Muscle layer of colon (tissue), 2 donors: Measurements from ENCODE around the gene STX18.
"Not testable (repeated sequence)": the region's sequence is repeated elsewhere in the genome, so short reads cannot be mapped to it uniquely, and the experiment has no call there.

Experiments used
- H3K27ac ChIP-seq: one replicate; pipeline ENCODE4 v1.7.0; 2013; ENCODE audit warnings: low read depth, mild to moderate bottlenecking, low read length, moderate library complexity
- H3K27me3 ChIP-seq, 2 donors: one replicate each; pipeline ENCODE4 v1.7.0; 2013; ENCODE audit warnings: low read length in 2 of 2, mild to moderate bottlenecking in 2 of 2; ENCODE audit not compliant: insufficient read depth in 2 of 2, control insufficient read depth in 1 of 2
- H3K36me3 ChIP-seq: one replicate; pipeline ENCODE4 v1.7.0; 2013; ENCODE audit warnings: mild to moderate bottlenecking, low read length; ENCODE audit not compliant: insufficient read depth
- H3K4me1 ChIP-seq: one replicate; pipeline ENCODE4 v1.7.0; 2013; ENCODE audit warnings: mild to moderate bottlenecking, low read length; ENCODE audit not compliant: insufficient read depth
- H3K4me3 ChIP-seq, 2 donors: one replicate each; pipeline ENCODE4 v1.7.0; 2013; ENCODE audit warnings: low read length in 2 of 2, low read depth in 1 of 2, mild to moderate bottlenecking in 1 of 2, moderate library complexity in 1 of 2
- H3K9ac ChIP-seq: one replicate; pipeline ENCODE4 v1.7.0; 2013; ENCODE audit warnings: low read length
- H3K9me3 ChIP-seq: one replicate; pipeline ENCODE4 v1.7.0; 2013; ENCODE audit warnings: mild to moderate bottlenecking, low read length
- donor health status: abdominal sarcoma.
- donor health status: Adenocarcinoma of cecum.

The STX18 gene

GRCh38 chr4:4574052-4574451 lies 32.2 kb upstream of the STX18 start:
- H3K9ac ChIP-seq = no peak overlapping the region
- no peaks in the 10 kb centered on the region for H3K9me3 ChIP-seq
- no peak overlapping the region for H3K4me3 ChIP-seq
- peaks cover 7% of the 10 kb centered on the region for H3K4me1 ChIP-seq
- no peaks in the 10 kb centered on the region for H3K27me3 ChIP-seq
- no peak overlapping the region for H3K27ac ChIP-seq
- H3K36me3 ChIP-seq = no peaks in the 10 kb centered on the region

DNA sequence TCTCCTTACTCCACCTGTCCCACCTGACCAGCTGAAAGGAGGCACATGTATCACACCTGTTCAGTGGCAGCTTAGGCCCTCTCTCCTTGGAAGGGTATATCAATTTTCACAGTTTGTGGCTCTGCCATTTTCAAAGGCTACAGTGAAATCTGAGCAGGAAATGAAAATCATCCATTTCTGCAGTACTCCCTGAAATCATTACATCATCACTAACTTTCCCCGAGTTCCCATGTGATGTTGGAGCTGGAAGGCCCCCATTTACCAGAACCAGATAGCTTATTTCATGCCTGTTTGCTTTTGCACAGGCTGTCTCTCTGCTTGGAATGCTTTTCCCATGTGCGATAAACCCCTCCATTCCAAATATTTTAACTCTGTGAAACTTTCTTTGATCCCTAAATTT lies 31.0 kb upstream of the STX18 start:
- no peaks in the 10 kb centered on the region for H3K9me3 ChIP-seq
- no peaks in the 10 kb centered on the region for H3K36me3 ChIP-seq
- H3K9ac ChIP-seq = no peak overlapping the region
- H3K4me1 ChIP-seq = peaks cover 7% of the 10 kb centered on the region
- no peak overlapping the region for H3K4me3 ChIP-seq
- no peak overlapping the region for H3K27ac ChIP-seq
- H3K27me3 ChIP-seq = no peaks in the 10 kb centered on the region

DNA sequence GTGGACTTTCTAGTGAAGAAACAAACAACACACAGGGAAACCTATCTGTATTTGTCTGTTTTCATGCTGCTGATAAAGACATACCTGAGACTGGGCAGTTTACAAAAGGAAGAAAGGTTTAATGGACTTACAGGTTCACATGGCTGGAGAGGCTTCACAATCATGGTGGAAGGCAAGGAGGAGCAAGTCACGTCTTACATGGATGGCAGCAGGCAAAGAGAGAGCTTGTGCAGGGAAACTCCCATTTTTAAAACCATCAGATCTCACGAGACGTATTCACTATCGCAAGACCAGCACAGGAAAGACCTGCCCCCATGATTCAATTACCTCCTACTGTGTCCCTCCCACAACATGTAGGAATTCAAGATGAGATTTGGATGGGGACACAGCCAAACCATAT lies 28.0 kb upstream of the STX18 start:
- H3K4me3 ChIP-seq, H3K36me3 ChIP-seq, H3K27me3 ChIP-seq, H3K27ac ChIP-seq, H3K9ac ChIP-seq, H3K4me1 ChIP-seq, H3K9me3 ChIP-seq: not testable (repeated sequence)

- no peaks in the 10 kb centered on the region for H3K27me3 ChIP-seq
- H3K9me3 ChIP-seq = no peaks in the 10 kb centered on the region
- no peak overlapping the region for H3K9ac ChIP-seq
- no peak overlapping the region for H3K27ac ChIP-seq
- no peak overlapping the region for H3K4me3 ChIP-seq
- H3K4me1 ChIP-seq = no peaks in the 10 kb centered on the region
- no peaks in the 10 kb centered on the region for H3K36me3 ChIP-seq
These were observed 27.1 kb upstream of the STX18 start for GRCh38 chr4:4568806-4569427.

- not testable (repeated sequence) for H3K9ac ChIP-seq, H3K4me1 ChIP-seq, H3K36me3 ChIP-seq, H3K27me3 ChIP-seq, H3K9me3 ChIP-seq, H3K4me3 ChIP-seq, H3K27ac ChIP-seq
These were observed 24.5 kb upstream of the STX18 start for GRCh38 chr4:4566359-4566758.

- H3K36me3 ChIP-seq = no peaks in the 10 kb centered on the region
- no peaks in the 10 kb centered on the region for H3K9me3 ChIP-seq
- H3K4me1 ChIP-seq = no peaks in the 10 kb centered on the region
- H3K27me3 ChIP-seq = no peaks in the 10 kb centered on the region
- H3K27ac ChIP-seq = no peak overlapping the region
- no peak overlapping the region for H3K9ac ChIP-seq
- no peak overlapping the region for H3K4me3 ChIP-seq
These were observed 22.7 kb upstream of the STX18 start for GRCh38 chr4:4564522-4564921.

- H3K36me3 ChIP-seq = no peaks in the 10 kb centered on the region
- no peaks in the 10 kb centered on the region for H3K27me3 ChIP-seq
- no peaks in the 10 kb centered on the region for H3K9me3 ChIP-seq
- no peak overlapping the region for H3K9ac ChIP-seq
- H3K4me1 ChIP-seq = no peaks in the 10 kb centered on the region
- no peak overlapping the region for H3K27ac ChIP-seq
- H3K4me3 ChIP-seq = no peak overlapping the region
These were observed 18.8 kb upstream of the STX18 start for GRCh38 chr4:4560642-4561041.

DNA sequence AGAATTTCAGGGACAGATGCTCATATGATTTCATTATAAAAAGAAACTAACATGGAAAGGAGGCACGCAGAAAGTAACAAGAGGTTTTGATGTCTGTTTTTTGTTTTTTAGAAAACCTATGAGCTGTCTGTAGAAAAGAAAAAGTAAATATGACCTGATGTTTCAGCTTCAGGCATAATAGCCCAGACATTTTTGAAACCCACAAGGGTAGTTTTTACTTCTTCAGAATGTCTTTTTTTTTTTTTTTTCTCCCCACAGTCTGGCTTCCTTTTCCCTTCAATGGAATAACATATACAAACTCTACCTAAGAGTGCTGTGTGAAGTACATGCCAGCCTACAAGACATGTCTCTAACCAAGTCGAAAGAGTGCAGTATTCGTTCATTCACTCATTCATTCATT lies 18.3 kb upstream of the STX18 start:
- no peak overlapping the region for H3K4me3 ChIP-seq
- no peak overlapping the region for H3K9ac ChIP-seq
- no peaks in the 10 kb centered on the region for H3K36me3 ChIP-seq
- H3K27me3 ChIP-seq = no peaks in the 10 kb centered on the region
- H3K9me3 ChIP-seq = no peaks in the 10 kb centered on the region
- no peak overlapping the region for H3K27ac ChIP-seq
- no peaks in the 10 kb centered on the region for H3K4me1 ChIP-seq

- no peaks in the 10 kb centered on the region for H3K9me3 ChIP-seq
- H3K4me1 ChIP-seq = no peaks in the 10 kb centered on the region
- no peak overlapping the region for H3K4me3 ChIP-seq
- H3K27ac ChIP-seq = no peak overlapping the region
- no peaks in the 10 kb centered on the region for H3K27me3 ChIP-seq
- H3K36me3 ChIP-seq = no peaks in the 10 kb centered on the region
- no peak overlapping the region for H3K9ac ChIP-seq
These were observed 17.7 kb upstream of the STX18 start for GRCh38 chr4:4559596-4559995.

DNA sequence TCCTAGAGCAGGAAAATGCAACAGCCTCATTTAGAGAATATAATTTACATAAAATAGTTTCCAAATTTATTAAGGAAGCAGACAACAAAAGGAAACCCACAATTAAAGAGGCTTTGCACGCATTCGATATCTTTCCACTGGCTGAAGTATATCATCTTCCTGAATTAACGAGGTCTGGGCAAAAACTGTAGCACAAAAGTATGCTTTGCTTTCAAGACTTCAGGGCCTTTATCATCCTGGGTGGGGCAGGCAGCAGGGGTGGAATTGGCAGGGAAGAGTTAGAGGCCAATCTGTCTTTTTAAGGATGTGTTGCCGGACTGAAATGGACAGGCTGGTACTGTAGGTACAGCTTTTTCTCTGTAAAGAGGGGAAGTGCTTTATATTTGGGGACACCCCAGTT lies 17.0 kb upstream of the STX18 start:
- Histone ChIP-seq H3K4me3 (no peak overlapping the region), H3K27ac (no peak overlapping the region), H3K9ac (no peak overlapping the region), H3K9me3 (no peaks in the 10 kb centered on the region), H3K4me1 (no peaks in the 10 kb centered on the region), H3K27me3 (no peaks in the 10 kb centered on the region), H3K36me3 (no peaks in the 10 kb centered on the region)

DNA sequence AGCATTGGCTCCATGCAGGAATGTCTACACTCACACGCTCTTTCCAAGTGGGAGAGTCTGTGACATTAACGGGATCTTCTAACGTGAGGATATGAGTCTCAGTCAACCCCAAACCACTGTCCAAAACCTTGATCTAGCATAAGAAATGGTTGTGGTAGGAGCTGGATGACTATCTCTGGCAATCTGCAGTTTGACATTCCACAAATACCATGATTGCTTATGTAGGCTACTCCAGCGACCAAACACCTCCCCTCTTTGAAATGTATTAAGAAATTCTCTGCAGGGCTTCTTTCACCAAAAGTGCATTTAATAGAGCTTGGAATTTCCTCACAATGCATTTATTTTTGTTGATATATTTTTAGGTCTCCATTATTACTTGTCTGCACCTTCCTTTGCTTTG lies 14.1 kb upstream of the STX18 start:
- Histone ChIP-seq H3K27ac (no peak overlapping the region), H3K27me3 (no peaks in the 10 kb centered on the region), H3K36me3 (no peaks in the 10 kb centered on the region), H3K9ac (no peak overlapping the region), H3K4me1 (no peaks in the 10 kb centered on the region), H3K9me3 (no peaks in the 10 kb centered on the region), H3K4me3 (no peak overlapping the region)

- Histone ChIP-seq H3K36me3 (no peaks in the 10 kb centered on the region), H3K9me3 (no peaks in the 10 kb centered on the region), H3K4me3 (no peak overlapping the region), H3K27ac (no peak overlapping the region), H3K27me3 (no peaks in the 10 kb centered on the region), H3K9ac (no peak overlapping the region), H3K4me1 (no peaks in the 10 kb centered on the region)
These were observed 12.4 kb upstream of the STX18 start for GRCh38 chr4:4554234-4554633.
